SK-N-SH (cell line): Measurements from ENCODE around the gene MYO9A.

Experiments used
- CHD2 ChIP-seq: fragments of 150-350 bp; IDR thresholded peaks from 2 replicates; pipeline ENCODE4 v1.6.1; 2018; ENCODE audit warnings: low read length; ENCODE audit not compliant: partially characterized antibody
- ELF1 ChIP-seq: IDR thresholded peaks from 2 replicates; pipeline ENCODE4 v1.4.0; 2012
- EP300 ChIP-seq, 2 experiments: IDR thresholded peaks; 2 replicates each; pipeline versions ENCODE4 v1.4.0 to v1.6.1; 2012; ENCODE audit warnings: borderline replicate concordance in 1 of 2, low read depth in 1 of 2, low read length in 1 of 2
- EZH2phosphoT487 ChIP-seq: fragments of 200-600 bp; sonication (generic); IDR thresholded peaks from 2 replicates; pipeline ENCODE4 v1.6.1; 2017; ENCODE audit warnings: low read depth, mixed run types, mild to moderate bottlenecking, antibody characterized with exemption, moderate library complexity, borderline replicate concordance
- FOXJ3 ChIP-seq: sonication (generic); formaldehyde crosslinking; IDR thresholded peaks from 2 replicates; pipeline ENCODE4 v1.5.1; 2020; ENCODE audit warnings: mild to moderate bottlenecking, missing genetic modification reagents
- MEF2A ChIP-seq: IDR thresholded peaks from 2 replicates; pipeline ENCODE4 v1.4.0; 2012; ENCODE audit warnings: low read depth, borderline replicate concordance
- POLR2AphosphoS5 ChIP-seq: IDR thresholded peaks from 2 replicates; pipeline ENCODE4 v1.6.1; 2012; ENCODE audit warnings: low read depth, low read length
- TF ChIP-seq, protein P1 (sequence below): IDR thresholded peaks from 2 replicates; pipeline ENCODE4 v1.4.0; 2012; ENCODE audit warnings: low read depth
- TF ChIP-seq, protein P2 (sequence below): fragments of 200-600 bp; sonication (generic); IDR thresholded peaks from 2 replicates; pipeline ENCODE4 v1.6.1; 2017; ENCODE audit warnings: antibody characterized with exemption, mild to moderate bottlenecking, moderate library complexity

DNA sequence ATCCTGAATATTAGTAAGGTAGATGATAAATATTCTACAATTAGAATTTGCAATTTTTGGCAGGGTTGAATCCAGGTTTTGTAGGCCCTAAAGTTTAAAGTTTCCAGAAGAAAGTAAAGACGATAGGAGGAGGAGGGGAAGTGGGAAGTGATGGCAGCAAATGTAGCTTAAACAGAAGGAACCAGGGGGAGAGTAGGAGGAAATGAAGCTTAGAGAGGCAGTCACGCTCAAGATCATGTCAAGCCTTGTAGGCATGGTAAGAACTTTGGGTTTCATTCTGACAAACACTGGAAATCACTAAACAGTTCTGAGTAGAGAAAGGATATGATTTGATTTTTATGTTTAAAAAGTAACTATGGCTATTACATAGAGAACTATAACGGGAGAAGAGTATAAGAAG, 243.7 kb downstream of the MYO9A start:
- TF ChIP-seq FOXJ3 (CRISPR knock-in tag) (no peak), MEF2A (no peak), EZH2phosphoT487 (no peak), POLR2AphosphoS5 (no peak), EP300 (IDR thresholded peaks at IDR 0.05; ENCODE audit: borderline replicate concordance in 1 of 2, low read depth in 1 of 2, low read length in 1 of 2) (no peak), CHD2 (no peak), ELF1 (no peak)
- TF ChIP-seq, protein P1, sequence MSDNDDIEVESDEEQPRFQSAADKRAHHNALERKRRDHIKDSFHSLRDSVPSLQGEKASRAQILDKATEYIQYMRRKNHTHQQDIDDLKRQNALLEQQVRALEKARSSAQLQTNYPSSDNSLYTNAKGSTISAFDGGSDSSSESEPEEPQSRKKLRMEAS = no peak
- TF ChIP-seq, protein P2, sequence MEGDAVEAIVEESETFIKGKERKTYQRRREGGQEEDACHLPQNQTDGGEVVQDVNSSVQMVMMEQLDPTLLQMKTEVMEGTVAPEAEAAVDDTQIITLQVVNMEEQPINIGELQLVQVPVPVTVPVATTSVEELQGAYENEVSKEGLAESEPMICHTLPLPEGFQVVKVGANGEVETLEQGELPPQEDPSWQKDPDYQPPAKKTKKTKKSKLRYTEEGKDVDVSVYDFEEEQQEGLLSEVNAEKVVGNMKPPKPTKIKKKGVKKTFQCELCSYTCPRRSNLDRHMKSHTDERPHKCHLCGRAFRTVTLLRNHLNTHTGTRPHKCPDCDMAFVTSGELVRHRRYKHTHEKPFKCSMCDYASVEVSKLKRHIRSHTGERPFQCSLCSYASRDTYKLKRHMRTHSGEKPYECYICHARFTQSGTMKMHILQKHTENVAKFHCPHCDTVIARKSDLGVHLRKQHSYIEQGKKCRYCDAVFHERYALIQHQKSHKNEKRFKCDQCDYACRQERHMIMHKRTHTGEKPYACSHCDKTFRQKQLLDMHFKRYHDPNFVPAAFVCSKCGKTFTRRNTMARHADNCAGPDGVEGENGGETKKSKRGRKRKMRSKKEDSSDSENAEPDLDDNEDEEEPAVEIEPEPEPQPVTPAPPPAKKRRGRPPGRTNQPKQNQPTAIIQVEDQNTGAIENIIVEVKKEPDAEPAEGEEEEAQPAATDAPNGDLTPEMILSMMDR = no peak
